Tibial nerve (tissue), 4 donors: Measurements from ENCODE around the gene UNC80. TPM values are rescaled to one million over a fixed set of nuclear protein-coding genes. Genes with fewer than 3 reads are reported as not detected.

ENCODE experiments used
- DNase-seq, 2 donors: peaks; one replicate each; pipeline ENCODE4 v3.0.0-alpha.2; 2019; ENCODE audit warnings: low spot score in 2 of 2
- H3K27ac ChIP-seq, 4 donors: fragments of 200-600 bp; sonication (generic) in 3 of 4; one replicate each; pipeline ENCODE4 v1.5.1; 2017 to 2019; ENCODE audit warnings: mild to moderate bottlenecking in 1 of 4
- H3K27me3 ChIP-seq, 2 donors: fragments of 200-600 bp; sonication (generic) in 1 of 2; one replicate each; pipeline versions ENCODE4 v1.5.1 to v1.6.0; 2017 to 2019
- H3K36me3 ChIP-seq, 3 donors: fragments of 200-600 bp; sonication (generic); one replicate each; pipeline ENCODE4 v1.5.1; 2018 to 2019
- H3K4me1 ChIP-seq, 4 donors: fragments of 200-600 bp; sonication (generic) in 3 of 4; one replicate each; pipeline ENCODE4 v1.5.1; 2017 to 2019
- H3K4me3 ChIP-seq, 4 donors: fragments of 200-600 bp; sonication (generic) in 3 of 4; one replicate each; pipeline ENCODE4 v1.5.1; 2017 to 2019; ENCODE audit warnings: mild to moderate bottlenecking in 1 of 4, moderate library complexity in 1 of 4
- H3K9me3 ChIP-seq, 4 donors: fragments of 200-600 bp; sonication (generic) in 3 of 4; one replicate each; pipeline ENCODE4 v1.5.1; 2017 to 2019
- CTCF ChIP-seq, 5 experiments: fragments of 200-600 bp in 3 of 5; fragments of 450-650 bp in 2 of 5; sonication (generic) in 3 of 5; IDR thresholded peaks; one replicate each; pipeline ENCODE4 v1.5.1; 2016 to 2019; ENCODE audit warnings: antibody characterized with exemption in 5 of 5, mild to moderate bottlenecking in 3 of 5, moderate library complexity in 2 of 5
- EP300 ChIP-seq, 2 donors: sonication (generic); formaldehyde crosslinking; IDR thresholded peaks; one replicate each; pipeline ENCODE4 v1.6.1; 2017; ENCODE audit warnings: antibody characterized with exemption in 2 of 2, mild to moderate bottlenecking in 1 of 2
- POLR2A ChIP-seq, 2 donors: fragments of 450-650 bp; IDR thresholded peaks; one replicate each; pipeline ENCODE4 v1.6.1; 2017; ENCODE audit warnings: antibody characterized with exemption in 2 of 2, mild to moderate bottlenecking in 2 of 2, moderate library complexity in 2 of 2
- WGBS, 2 donors: methylation state at CpG; one replicate each; pipeline ENCODE4 v1.1.5; 2018; 5-methylcytosine and 5-hydroxymethylcytosine counted together
- total RNA-seq, 4 donors: library from RNA; depleted of rRNA; stranded (reverse); fragments of >200 nt; gene quantifications; one replicate each; pipeline ENCODE4 v1.1.0, GENCODE V29; 2016

The UNC80 gene
- total RNA-seq, 4 donors from 2014 or later = 0.22 to 0.30 TPM; not detected in 2

- H3K27me3 ChIP-seq = no peaks in the 10 kb centered on the region
- H3K27ac ChIP-seq = no peak overlapping the region
- H3K4me3 ChIP-seq = no peak overlapping the region
- no peaks in the 10 kb centered on the region for H3K4me1 ChIP-seq
- no peaks in the 10 kb centered on the region for H3K36me3 ChIP-seq
- TF ChIP-seq CTCF (IDR thresholded peaks at IDR 0.05) = no peak
- TF ChIP-seq POLR2A (IDR thresholded peaks at IDR 0.05) = no peak
- TF ChIP-seq EP300 (IDR thresholded peaks at IDR 0.05) = no peak
- 54 to 59% methylated on average over 3 of the region's 3 CpGs for WGBS, 2 donors
- no peaks in the 10 kb centered on the region for H3K9me3 ChIP-seq
- DNase-seq = no peak
These were observed 68.8 kb downstream of the UNC80 start for GRCh38 chr2:209840434-209840833.

- Histone ChIP-seq H3K36me3 (no peaks in the 10 kb centered on the region), H3K4me3 (no peak overlapping the region), H3K27ac (no peak overlapping the region), H3K9me3 (no peaks in the 10 kb centered on the region), H3K27me3 (no peaks in the 10 kb centered on the region), H3K4me1 (no peaks in the 10 kb centered on the region)
- TF ChIP-seq POLR2A (IDR thresholded peaks at IDR 0.05) = no peak
- TF ChIP-seq EP300 (IDR thresholded peaks at IDR 0.05) = no peak
- WGBS, 2 donors = 87 to 93% methylated on average over 2 of the region's 2 CpGs
- DNase-seq = no peak
These were observed 74.0 kb downstream of the UNC80 start for GRCh38 chr2:209845666-209846065.

GRCh38 chr2:209864716-209865295 is 93.2 kb downstream of the UNC80 start:
- DNase-seq = no peak
- 71 to 85% methylated on average over 17 to 18 of the region's 18 CpGs for WGBS, 2 donors
- peaks cover 0 to 19% (median 0%) of the 10 kb centered on the region in 4 donors for H3K9me3 ChIP-seq
- H3K4me1 ChIP-seq = no peaks in the 10 kb centered on the region
- no peak overlapping the region for H3K27ac ChIP-seq
- H3K27me3 ChIP-seq = no peaks in the 10 kb centered on the region
- no peaks in the 10 kb centered on the region for H3K36me3 ChIP-seq
- no peak for TF ChIP-seq EP300 (IDR thresholded peaks at IDR 0.05)
- no peak for TF ChIP-seq POLR2A (IDR thresholded peaks at IDR 0.05)
- no peak for TF ChIP-seq CTCF (IDR thresholded peaks at IDR 0.05)
- no peak overlapping the region for H3K4me3 ChIP-seq

- DNase-seq = no peak
- Histone ChIP-seq H3K4me1 (no peaks in the 10 kb centered on the region), H3K27me3 (no peaks in the 10 kb centered on the region), H3K36me3 (no peaks in the 10 kb centered on the region), H3K9me3 (peaks cover 0 to 11% (median 0%) of the 10 kb centered on the region in 4 donors), H3K27ac (no peak overlapping the region), H3K4me3 (no peak overlapping the region)
- 88% methylated on average over 6 of the region's 6 CpGs for WGBS, 2 donors
- TF ChIP-seq CTCF (IDR thresholded peaks at IDR 0.05) (no peak), EP300 (IDR thresholded peaks at IDR 0.05) (no peak), POLR2A (IDR thresholded peaks at IDR 0.05) (no peak)
These were observed 96.8 kb downstream of the UNC80 start for GRCh38 chr2:209868271-209868994.

GRCh38 chr2:209870067-209870466 is 98.4 kb downstream of the UNC80 start:
- no peak overlapping the region for H3K27ac ChIP-seq
- peaks cover 0 to 4% (median 0%) of the 10 kb centered on the region in 4 donors for H3K9me3 ChIP-seq
- H3K4me3 ChIP-seq = no peak overlapping the region
- TF ChIP-seq EP300 (IDR thresholded peaks at IDR 0.05) (no peak), CTCF (IDR thresholded peaks at IDR 0.05) (no peak), POLR2A (IDR thresholded peaks at IDR 0.05) (no peak)
- no peaks in the 10 kb centered on the region for H3K27me3 ChIP-seq
- no peak for DNase-seq
- 39 to 45% methylated on average over 2 of the region's 2 CpGs for WGBS, 2 donors
- no peaks in the 10 kb centered on the region for H3K4me1 ChIP-seq
- no peaks in the 10 kb centered on the region for H3K36me3 ChIP-seq
